Measurements from ENCODE around the gene TGFBI.
"Not testable (repeated sequence)": the region's sequence is repeated elsewhere in the genome, so short reads cannot be mapped to it uniquely, and the experiment has no call there.

Gene TGFBI

DNA sequence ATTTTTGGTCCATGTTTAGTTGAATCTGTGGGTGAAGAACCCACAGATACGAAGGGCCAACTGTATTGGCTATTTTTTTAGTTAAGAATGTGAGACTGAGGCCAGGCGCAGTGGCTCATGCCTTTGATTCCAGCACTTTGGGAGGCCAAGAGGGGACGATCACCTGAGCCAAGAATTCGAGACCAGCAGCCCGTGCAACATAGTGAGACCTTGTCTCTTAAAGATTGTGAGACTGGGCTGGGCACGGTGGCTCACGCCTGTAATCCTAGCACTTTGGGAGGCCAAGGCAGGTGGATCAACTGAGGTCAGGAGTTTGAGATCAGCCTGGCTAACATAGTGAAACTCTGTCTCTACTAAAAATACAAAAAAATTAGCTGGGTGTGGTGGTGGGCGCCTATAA is 16.2 kb downstream of the TGFBI start:
- not testable (repeated sequence) for DNase-seq (ENCODE audit: low read depth in 2 of 2)

- DNase-seq (ENCODE audit: low read depth in 2 of 2) = no peak
Observed at GRCh38 chr5:136046246-136046645, 17.5 kb downstream of the TGFBI start.

DNA sequence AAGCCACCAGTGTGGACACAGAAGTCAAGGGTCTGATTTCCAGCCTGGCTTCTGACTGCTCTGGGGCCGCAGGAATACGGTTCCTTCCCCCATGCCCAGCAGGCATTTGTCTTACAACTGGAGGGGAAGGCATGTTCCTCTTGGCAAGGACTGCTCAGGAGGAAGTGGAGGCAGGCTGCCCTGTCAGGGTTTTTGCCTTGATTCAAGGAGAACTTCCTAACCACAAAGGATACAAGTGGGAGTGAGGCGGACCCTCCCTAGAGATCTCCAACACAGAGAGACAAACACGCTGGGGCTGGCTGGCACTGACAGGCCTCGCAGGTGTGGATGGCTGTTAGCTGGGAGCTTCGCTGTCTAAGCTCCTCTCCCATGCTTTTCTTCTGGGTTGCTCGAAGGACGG is 19.1 kb downstream of the TGFBI start:
- no peak for DNase-seq (ENCODE audit: low read depth in 2 of 2)

GRCh38 chr5:136048966-136049365 is 20.2 kb downstream of the TGFBI start:
- DNase-seq (ENCODE audit: low read depth in 2 of 2) = no peak

GRCh38 chr5:136051486-136052220 is 22.9 kb downstream of the TGFBI start:
- DNase-seq (ENCODE audit: low read depth in 2 of 2) = no peak

GRCh38 chr5:136052692-136053335 is 24.0 kb downstream of the TGFBI start:
- DNase-seq (ENCODE audit: low read depth in 2 of 2) = no peak

GRCh38 chr5:136053336-136054141 is 24.8 kb downstream of the TGFBI start:
- no peak for DNase-seq (ENCODE audit: low read depth in 2 of 2)

DNA sequence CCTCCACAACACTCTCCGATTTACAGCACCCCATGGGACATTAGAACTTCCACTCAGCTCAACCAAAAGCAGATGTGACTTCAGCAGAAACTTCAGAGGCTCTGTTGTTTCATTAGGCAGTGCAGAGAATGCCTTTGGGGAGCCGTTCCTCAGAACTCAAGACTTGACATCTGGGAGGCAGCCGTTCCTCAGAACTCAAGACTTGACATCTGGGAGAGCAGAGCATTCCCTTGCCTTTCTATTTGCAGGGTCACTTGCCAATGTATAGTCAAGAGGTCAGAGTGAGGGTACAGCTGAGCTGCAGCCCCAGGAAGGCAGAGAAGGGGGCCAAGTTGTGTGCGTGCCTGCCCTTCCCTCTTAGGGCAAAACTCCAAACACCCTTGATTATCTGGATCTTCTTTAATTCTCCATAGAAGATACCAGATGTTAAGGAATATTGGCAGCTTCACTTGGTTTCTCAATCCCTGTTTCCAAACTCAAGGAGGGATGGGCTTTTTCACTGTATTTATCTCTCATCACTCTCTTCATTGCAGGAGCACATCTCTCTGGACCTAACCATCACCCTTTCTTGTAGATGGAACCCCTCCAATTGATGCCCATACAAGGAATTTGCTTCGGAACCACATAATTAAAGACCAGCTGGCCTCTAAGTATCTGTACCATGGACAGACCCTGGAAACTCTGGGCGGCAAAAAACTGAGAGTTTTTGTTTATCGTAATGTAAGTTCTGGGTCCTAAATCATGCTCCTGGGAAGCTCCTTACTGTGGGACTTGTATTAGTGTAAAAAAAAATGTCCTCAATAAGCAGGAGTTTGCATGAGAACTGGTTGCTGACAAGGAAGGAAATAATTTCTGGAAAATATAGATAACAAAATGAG is 25.6 kb downstream of the TGFBI start:
- DNase-seq (ENCODE audit: low read depth in 2 of 2) = no peak

DNA sequence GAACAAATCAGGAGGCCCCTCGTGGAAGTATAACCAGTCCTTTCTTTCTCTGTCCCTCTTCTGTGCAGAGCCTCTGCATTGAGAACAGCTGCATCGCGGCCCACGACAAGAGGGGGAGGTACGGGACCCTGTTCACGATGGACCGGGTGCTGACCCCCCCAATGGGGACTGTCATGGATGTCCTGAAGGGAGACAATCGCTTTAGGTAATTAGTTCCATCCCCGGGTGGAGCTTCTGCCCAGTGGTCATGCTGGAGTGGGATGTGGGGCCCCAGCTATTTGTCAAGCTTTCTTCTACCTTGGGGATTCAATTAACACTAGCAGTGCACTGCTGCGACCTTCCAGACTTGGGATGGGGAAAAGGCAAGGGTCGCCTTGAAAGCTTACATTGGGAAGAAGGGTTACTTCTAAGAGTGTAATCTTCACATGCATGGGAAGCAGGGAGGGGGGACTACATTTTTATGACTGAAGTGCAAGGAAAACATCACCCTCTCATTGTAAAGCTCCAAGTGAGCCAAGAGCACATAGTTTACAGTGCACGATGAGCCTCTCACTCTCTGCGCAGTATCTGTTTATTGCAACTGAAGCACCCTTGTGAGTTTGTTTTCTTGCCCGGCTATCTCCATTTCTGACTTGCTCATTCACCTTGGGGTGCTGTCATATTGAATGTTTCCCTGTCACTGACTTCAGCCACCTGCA is 27.0 kb downstream of the TGFBI start:
- DNase-seq (ENCODE audit: low read depth in 2 of 2) = no peak

DNA sequence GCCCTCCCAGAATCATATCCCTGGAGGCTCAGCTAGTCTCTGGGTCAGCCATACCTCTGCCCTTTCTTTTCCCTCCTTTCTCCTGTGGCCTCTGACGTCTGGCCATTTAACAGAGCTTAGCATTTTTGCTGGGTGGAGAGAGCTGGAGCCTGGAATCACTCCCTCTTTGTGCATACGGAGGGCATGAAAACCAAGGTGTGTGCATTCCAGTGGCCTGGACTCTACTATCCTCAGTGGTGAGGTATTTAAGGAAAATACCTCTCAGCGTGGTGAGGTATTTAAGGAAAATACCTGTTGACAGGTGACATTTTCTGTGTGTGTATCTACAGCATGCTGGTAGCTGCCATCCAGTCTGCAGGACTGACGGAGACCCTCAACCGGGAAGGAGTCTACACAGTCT is 27.5 kb downstream of the TGFBI start:
- DNase-seq (ENCODE audit: low read depth in 2 of 2) = no peak

DNA sequence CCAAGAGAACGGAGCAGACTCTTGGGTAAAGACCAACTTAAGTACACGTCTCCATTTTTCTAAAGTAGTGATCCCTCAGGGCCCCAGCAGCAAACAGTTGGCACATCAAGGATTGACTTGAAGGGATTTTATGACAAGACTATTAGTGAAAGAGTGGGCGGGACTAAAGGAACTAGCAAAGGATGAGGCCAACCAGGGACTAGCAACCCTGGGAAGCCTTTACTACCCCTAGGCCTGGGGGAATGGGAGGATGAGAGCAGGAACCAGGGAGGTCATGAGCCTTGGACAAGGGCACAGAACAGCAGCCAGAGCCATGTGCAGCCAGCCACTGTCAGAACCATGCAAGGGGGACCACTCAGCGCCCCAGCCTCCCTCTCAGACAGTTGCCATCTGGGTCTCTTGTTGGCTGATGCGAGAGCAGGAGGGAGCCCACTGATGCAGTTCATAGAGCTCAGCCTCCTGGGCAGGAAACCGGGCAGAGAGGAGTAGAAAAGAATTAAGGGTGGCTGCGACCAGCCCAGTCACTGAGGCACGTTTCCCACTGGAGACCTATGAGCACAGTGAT is 28.1 kb downstream of the TGFBI start:
- no peak for DNase-seq (ENCODE audit: low read depth in 2 of 2)

GRCh38 chr5:136057401-136058038 is 28.7 kb downstream of the TGFBI start:
- DNase-seq (ENCODE audit: low read depth in 2 of 2) = no peak

GRCh38 chr5:136058039-136058971 is 29.5 kb downstream of the TGFBI start:
- DNase-seq (ENCODE audit: low read depth in 2 of 2) = no peak

DNA sequence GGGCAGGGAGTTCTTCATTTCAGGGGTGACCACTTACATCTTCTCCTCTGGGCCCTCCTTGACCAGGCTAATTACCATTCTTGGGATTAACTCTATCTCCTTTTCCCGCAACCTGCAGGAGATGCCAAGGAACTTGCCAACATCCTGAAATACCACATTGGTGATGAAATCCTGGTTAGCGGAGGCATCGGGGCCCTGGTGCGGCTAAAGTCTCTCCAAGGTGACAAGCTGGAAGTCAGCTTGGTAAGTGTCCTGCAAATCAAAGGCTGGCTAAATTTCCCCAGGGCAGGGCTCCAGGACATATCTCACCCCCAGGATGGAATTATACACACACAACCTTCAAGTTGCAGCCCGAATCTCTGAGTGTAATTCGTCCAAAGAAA is 30.2 kb downstream of the TGFBI start:
- DNase-seq (ENCODE audit: low read depth in 2 of 2) = no peak

- no peak for DNase-seq (ENCODE audit: low read depth in 2 of 2)
Observed at GRCh38 chr5:136060963-136061362, 32.2 kb downstream of the TGFBI start.

GRCh38 chr5:136061630-136062365 is 33.0 kb downstream of the TGFBI start:
- no peak for DNase-seq (ENCODE audit: low read depth in 2 of 2)

GRCh38 chr5:136062366-136063274 is 33.8 kb downstream of the TGFBI start:
- DNase-seq (ENCODE audit: low read depth in 2 of 2) = no peak
